GM23338 (cell line): Measurements from ENCODE around the gene CTNNA3. TPM values are rescaled to one million over a fixed set of nuclear protein-coding genes. Genes with fewer than 3 reads are reported as not detected.

Experiments
- ATAC-seq: fragments of 200-7000 bp; cut with Tn5 transposase; 3 replicates; pipeline ENCODE4 v1.9.1; 2020
- DNase-seq: peaks from one replicate; pipeline ENCODE4 v3.0.0-alpha.2; 2015; ENCODE audit warnings: low spot score
- H2AFZ ChIP-seq: fragments of 200-600 bp; sonication (generic); 2 replicates; pipeline ENCODE4 v1.8.0; 2016; ENCODE audit warnings: antibody characterized with exemption, mild to moderate bottlenecking, moderate library complexity
- H3F3A ChIP-seq: fragments of 200-600 bp; sonication (generic); replicated peaks from 2 replicates; pipeline ENCODE4 v1.8.0; 2017; ENCODE audit warnings: antibody characterized with exemption, mixed run types, low read depth
- H3K27ac ChIP-seq: fragments of 200-600 bp; sonication (generic); 2 replicates; pipeline ENCODE4 v1.6.1; 2016; ENCODE audit warnings: low read depth
- H3K27me3 ChIP-seq: fragments of 200-600 bp; sonication (generic); 2 replicates; pipeline ENCODE4 v1.8.0; 2016; ENCODE audit warnings: mild to moderate bottlenecking, mixed run types, moderate library complexity; ENCODE audit not compliant: insufficient read depth
- H3K36me3 ChIP-seq: fragments of 200-600 bp; sonication (generic); 2 replicates; pipeline ENCODE4 v1.8.0; 2016; ENCODE audit warnings: mild to moderate bottlenecking; ENCODE audit not compliant: insufficient read depth
- H3K4me1 ChIP-seq: fragments of 200-600 bp; sonication (generic); 2 replicates; pipeline ENCODE4 v1.8.0; 2016; ENCODE audit warnings: mild to moderate bottlenecking, moderate library complexity; ENCODE audit not compliant: insufficient read depth
- H3K4me2 ChIP-seq: fragments of 200-600 bp; sonication (generic); 2 replicates; pipeline ENCODE4 v1.7.1; 2017; ENCODE audit warnings: mixed run types
- H3K4me3 ChIP-seq: fragments of 200-600 bp; sonication (generic); 2 replicates; pipeline ENCODE4 v1.6.1; 2016; ENCODE audit warnings: mixed run types
- H3K79me2 ChIP-seq: fragments of 200-600 bp; sonication (generic); replicated peaks from 2 replicates; pipeline ENCODE4 v1.8.0; 2017; ENCODE audit warnings: mild to moderate bottlenecking; ENCODE audit not compliant: insufficient read depth
- H3K9me2 ChIP-seq: fragments of 200-600 bp; sonication (generic); 2 replicates; pipeline ENCODE4 v1.8.0; 2017; ENCODE audit not compliant: insufficient read depth
- H4K20me1 ChIP-seq: fragments of 200-600 bp; sonication (generic); replicated peaks from 2 replicates; pipeline ENCODE4 v1.8.0; 2017; ENCODE audit warnings: mild to moderate bottlenecking; ENCODE audit not compliant: insufficient read depth
- H3K27ac Mint-ChIP-seq: 2 replicates; pipeline ENCODE4 v1.8.0; 2020; ENCODE audit warnings: inconsistent platforms, mild to moderate bottlenecking, moderate library complexity, mixed read lengths
- H3K27me3 Mint-ChIP-seq: 3 replicates; pipeline ENCODE4 v1.8.0; 2022; ENCODE audit warnings: low read depth, mild to moderate bottlenecking, moderate library complexity, mixed read lengths, inconsistent platforms; ENCODE audit not compliant: insufficient read depth, poor library complexity
- H3K36me3 Mint-ChIP-seq: 3 replicates; pipeline ENCODE4 v1.8.0; 2021; ENCODE audit warnings: low read depth, mild to moderate bottlenecking, inconsistent platforms, moderate library complexity, mixed read lengths
- H3K4me1 Mint-ChIP-seq: 3 replicates; pipeline ENCODE4 v1.8.0; 2020; ENCODE audit warnings: mild to moderate bottlenecking, inconsistent platforms, mixed read lengths
- H3K4me3 Mint-ChIP-seq: 3 replicates; pipeline ENCODE4 v1.8.0; 2021; ENCODE audit warnings: moderate library complexity, mild to moderate bottlenecking, inconsistent platforms, mixed read lengths
- H3K9me3 Mint-ChIP-seq: 3 replicates; pipeline ENCODE4 v1.8.0; 2020; ENCODE audit warnings: moderate library complexity, mild to moderate bottlenecking, inconsistent platforms, mixed read lengths
- CREB1 ChIP-seq: fragments of 250-450 bp; sonication (Bioruptor Pico); IDR thresholded peaks from 2 replicates; pipeline ENCODE4 v1.5.0; 2020; ENCODE audit warnings: low read depth, mild to moderate bottlenecking, moderate library complexity
- EZH2 ChIP-seq: fragments of 200-600 bp; sonication (generic); IDR thresholded peaks from one replicate; pipeline ENCODE4 v1.8.0; 2017; ENCODE audit warnings: antibody characterized with exemption, mild to moderate bottlenecking, low read depth; ENCODE audit not compliant: unreplicated experiment
- EZH2phosphoT487 ChIP-seq: fragments of 200-600 bp; sonication (generic); IDR thresholded peaks from one replicate; pipeline ENCODE4 v1.8.1; 2018; ENCODE audit warnings: antibody characterized with exemption; ENCODE audit not compliant: unreplicated experiment
- JUNB ChIP-seq: IDR thresholded peaks from one replicate; pipeline ENCODE4 v1.6.1; 2016; ENCODE audit warnings: antibody characterized with exemption; ENCODE audit not compliant: unreplicated experiment
- NANOG ChIP-seq: IDR thresholded peaks from 2 replicates; pipeline ENCODE4 v1.6.1; 2016; ENCODE audit warnings: antibody characterized with exemption, borderline replicate concordance
- POLR2AphosphoS5 ChIP-seq: IDR thresholded peaks from 2 replicates; pipeline ENCODE4 v1.6.1; 2016; ENCODE audit warnings: antibody characterized with exemption, low read depth
- REST ChIP-seq: IDR thresholded peaks from one replicate; pipeline ENCODE4 v1.6.1; 2018; ENCODE audit warnings: antibody characterized with exemption; ENCODE audit not compliant: unreplicated experiment
- STAT1 ChIP-seq: IDR thresholded peaks from one replicate; pipeline ENCODE4 v1.6.1; 2016; ENCODE audit warnings: antibody characterized with exemption; ENCODE audit not compliant: unreplicated experiment
- ZNF114 ChIP-seq: fragments of 250-450 bp; sonication (Bioruptor Pico); IDR thresholded peaks from 2 replicates; pipeline ENCODE4 v1.5.0; 2020; ENCODE audit warnings: mild to moderate bottlenecking, moderate library complexity
- ZNF331 ChIP-seq: fragments of 250-450 bp; sonication (Bioruptor Pico); IDR thresholded peaks from 2 replicates; pipeline ENCODE4 v1.5.0; 2020; ENCODE audit warnings: low read depth, mild to moderate bottlenecking, moderate library complexity
- polyA plus RNA-seq: library from polyadenylated mRNA; unstranded; fragments of >200 nt; fragmentation: Nextera tagmentation; extraction: Ambion mirVana; gene quantifications from 2 replicates; pipeline ENCODE4 v1.2.1, GENCODE V29; 2016
- total RNA-seq: library from RNA; depleted of rRNA; stranded (reverse); fragments of >200 nt; shearing (Covaris generic); gene quantifications from 2 replicates; pipeline ENCODE4 v1.2.3, GENCODE V29; 2014
- TF ChIP-seq, protein P1 (sequence below): IDR thresholded peaks from 2 replicates; pipeline ENCODE4 v1.6.1; 2016; ENCODE audit warnings: antibody characterized with exemption
- TF ChIP-seq, protein P2 (sequence below): fragments of 250-450 bp; sonication (Bioruptor Pico); IDR thresholded peaks from 2 replicates; pipeline ENCODE4 v1.5.0; 2020; ENCODE audit warnings: mild to moderate bottlenecking, moderate library complexity
- TF ChIP-seq, protein P3 (sequence below), 2 experiments: fragments of 200-600 bp in 1 of 2; sonication (generic) in 1 of 2; conservative IDR thresholded peaks; 2 replicates each; pipeline versions ENCODE4 v1.5.1 to v1.6.1; 2016 to 2017; ENCODE audit warnings: antibody characterized with exemption in 2 of 2, low read depth in 2 of 2, mild to moderate bottlenecking in 2 of 2, moderate library complexity in 1 of 2

The CTNNA3 gene
- total and polyA plus RNA-seq, 2 experiments from 2014 or later, result 0.71 to 3.3 TPM

DNA sequence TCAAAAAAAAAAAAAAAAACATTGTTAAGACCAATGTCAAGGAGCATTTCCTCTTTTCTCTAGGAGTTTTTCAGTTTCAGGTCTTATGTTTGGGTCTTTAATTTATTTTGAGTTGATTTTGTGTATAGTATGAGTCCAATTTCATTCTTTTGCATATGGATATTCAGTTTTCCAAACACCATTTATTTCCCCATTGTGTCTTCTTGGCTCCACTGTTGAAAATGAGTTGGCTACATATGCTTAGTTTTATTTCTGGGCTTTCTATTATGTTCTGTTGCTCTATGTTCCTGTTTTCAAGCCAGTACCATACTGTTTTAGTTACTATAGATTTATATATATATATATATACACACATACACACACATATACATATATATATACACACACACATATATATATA is 1506.7 kb downstream of the CTNNA3 start:
- no peaks in the 10 kb centered on the region for H3K9me2 ChIP-seq
- H2AFZ ChIP-seq, result no peak overlapping the region
- no peaks in the 10 kb centered on the region for H3K27me3 ChIP-seq
- no peaks in the 10 kb centered on the region for H3K4me1 ChIP-seq
- no peak overlapping the region for H3K4me3 Mint-ChIP-seq
- no peak overlapping the region for H3K27ac Mint-ChIP-seq
- H3K9me3 Mint-ChIP-seq, result no peaks in the 10 kb centered on the region
- H3F3A ChIP-seq, result no peaks in the 10 kb centered on the region
- H3K36me3 ChIP-seq, result no peaks in the 10 kb centered on the region
- no peaks in the 10 kb centered on the region for H3K36me3 Mint-ChIP-seq
- H3K27me3 Mint-ChIP-seq, result no peaks in the 10 kb centered on the region
- H3K4me1 Mint-ChIP-seq, result no peaks in the 10 kb centered on the region
- no peaks in the 10 kb centered on the region for H4K20me1 ChIP-seq
- no peak for DNase-seq
- no peaks in the 10 kb centered on the region for H3K79me2 ChIP-seq
- TF ChIP-seq, protein P1, sequence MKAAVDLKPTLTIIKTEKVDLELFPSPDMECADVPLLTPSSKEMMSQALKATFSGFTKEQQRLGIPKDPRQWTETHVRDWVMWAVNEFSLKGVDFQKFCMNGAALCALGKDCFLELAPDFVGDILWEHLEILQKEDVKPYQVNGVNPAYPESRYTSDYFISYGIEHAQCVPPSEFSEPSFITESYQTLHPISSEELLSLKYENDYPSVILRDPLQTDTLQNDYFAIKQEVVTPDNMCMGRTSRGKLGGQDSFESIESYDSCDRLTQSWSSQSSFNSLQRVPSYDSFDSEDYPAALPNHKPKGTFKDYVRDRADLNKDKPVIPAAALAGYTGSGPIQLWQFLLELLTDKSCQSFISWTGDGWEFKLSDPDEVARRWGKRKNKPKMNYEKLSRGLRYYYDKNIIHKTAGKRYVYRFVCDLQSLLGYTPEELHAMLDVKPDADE, result no peak
- TF ChIP-seq CREB1 (CRISPR knock-in tag), result no peak
- no peak for TF ChIP-seq STAT1
- TF ChIP-seq JUNB, result no peak
- TF ChIP-seq REST, result no peak
- TF ChIP-seq, protein P2, sequence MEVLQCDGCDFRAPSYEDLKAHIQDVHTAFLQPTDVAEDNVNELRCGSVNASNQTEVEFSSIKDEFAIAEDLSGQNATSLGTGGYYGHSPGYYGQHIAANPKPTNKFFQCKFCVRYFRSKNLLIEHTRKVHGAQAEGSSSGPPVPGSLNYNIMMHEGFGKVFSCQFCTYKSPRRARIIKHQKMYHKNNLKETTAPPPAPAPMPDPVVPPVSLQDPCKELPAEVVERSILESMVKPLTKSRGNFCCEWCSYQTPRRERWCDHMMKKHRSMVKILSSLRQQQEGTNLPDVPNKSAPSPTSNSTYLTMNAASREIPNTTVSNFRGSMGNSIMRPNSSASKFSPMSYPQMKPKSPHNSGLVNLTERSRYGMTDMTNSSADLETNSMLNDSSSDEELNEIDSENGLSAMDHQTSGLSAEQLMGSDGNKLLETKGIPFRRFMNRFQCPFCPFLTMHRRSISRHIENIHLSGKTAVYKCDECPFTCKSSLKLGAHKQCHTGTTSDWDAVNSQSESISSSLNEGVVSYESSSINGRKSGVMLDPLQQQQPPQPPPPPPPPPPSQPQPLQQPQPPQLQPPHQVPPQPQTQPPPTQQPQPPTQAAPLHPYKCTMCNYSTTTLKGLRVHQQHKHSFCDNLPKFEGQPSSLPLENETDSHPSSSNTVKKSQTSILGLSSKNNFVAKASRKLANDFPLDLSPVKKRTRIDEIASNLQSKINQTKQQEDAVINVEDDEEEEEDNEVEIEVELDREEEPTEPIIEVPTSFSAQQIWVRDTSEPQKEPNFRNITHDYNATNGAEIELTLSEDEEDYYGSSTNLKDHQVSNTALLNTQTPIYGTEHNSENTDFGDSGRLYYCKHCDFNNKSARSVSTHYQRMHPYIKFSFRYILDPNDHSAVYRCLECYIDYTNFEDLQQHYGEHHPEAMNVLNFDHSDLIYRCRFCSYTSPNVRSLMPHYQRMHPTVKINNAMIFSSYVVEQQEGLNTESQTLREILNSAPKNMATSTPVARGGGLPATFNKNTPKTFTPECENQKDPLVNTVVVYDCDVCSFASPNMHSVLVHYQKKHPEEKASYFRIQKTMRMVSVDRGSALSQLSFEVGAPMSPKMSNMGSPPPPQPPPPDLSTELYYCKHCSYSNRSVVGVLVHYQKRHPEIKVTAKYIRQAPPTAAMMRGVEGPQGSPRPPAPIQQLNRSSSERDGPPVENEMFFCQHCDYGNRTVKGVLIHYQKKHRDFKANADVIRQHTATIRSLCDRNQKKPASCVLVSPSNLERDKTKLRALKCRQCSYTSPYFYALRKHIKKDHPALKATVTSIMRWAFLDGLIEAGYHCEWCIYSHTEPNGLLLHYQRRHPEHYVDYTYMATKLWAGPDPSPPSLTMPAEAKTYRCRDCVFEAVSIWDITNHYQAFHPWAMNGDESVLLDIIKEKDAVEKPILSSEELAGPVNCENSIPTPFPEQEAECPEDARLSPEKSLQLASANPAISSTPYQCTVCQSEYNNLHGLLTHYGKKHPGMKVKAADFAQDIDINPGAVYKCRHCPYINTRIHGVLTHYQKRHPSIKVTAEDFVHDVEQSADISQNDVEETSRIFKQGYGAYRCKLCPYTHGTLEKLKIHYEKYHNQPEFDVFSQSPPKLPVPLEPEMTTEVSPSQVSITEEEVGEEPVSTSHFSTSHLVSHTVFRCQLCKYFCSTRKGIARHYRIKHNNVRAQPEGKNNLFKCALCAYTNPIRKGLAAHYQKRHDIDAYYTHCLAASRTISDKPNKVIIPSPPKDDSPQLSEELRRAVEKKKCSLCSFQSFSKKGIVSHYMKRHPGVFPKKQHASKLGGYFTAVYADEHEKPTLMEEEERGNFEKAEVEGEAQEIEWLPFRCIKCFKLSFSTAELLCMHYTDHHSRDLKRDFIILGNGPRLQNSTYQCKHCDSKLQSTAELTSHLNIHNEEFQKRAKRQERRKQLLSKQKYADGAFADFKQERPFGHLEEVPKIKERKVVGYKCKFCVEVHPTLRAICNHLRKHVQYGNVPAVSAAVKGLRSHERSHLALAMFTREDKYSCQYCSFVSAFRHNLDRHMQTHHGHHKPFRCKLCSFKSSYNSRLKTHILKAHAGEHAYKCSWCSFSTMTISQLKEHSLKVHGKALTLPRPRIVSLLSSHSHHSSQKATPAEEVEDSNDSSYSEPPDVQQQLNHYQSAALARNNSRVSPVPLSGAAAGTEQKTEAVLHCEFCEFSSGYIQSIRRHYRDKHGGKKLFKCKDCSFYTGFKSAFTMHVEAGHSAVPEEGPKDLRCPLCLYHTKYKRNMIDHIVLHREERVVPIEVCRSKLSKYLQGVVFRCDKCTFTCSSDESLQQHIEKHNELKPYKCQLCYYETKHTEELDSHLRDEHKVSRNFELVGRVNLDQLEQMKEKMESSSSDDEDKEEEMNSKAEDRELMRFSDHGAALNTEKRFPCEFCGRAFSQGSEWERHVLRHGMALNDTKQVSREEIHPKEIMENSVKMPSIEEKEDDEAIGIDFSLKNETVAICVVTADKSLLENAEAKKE (CRISPR knock-in tag), result no peak
- TF ChIP-seq, protein P3, sequence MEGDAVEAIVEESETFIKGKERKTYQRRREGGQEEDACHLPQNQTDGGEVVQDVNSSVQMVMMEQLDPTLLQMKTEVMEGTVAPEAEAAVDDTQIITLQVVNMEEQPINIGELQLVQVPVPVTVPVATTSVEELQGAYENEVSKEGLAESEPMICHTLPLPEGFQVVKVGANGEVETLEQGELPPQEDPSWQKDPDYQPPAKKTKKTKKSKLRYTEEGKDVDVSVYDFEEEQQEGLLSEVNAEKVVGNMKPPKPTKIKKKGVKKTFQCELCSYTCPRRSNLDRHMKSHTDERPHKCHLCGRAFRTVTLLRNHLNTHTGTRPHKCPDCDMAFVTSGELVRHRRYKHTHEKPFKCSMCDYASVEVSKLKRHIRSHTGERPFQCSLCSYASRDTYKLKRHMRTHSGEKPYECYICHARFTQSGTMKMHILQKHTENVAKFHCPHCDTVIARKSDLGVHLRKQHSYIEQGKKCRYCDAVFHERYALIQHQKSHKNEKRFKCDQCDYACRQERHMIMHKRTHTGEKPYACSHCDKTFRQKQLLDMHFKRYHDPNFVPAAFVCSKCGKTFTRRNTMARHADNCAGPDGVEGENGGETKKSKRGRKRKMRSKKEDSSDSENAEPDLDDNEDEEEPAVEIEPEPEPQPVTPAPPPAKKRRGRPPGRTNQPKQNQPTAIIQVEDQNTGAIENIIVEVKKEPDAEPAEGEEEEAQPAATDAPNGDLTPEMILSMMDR (conservative IDR thresholded peaks at IDR 0.05; ENCODE audit: low read depth in 2 of 2), result no peak
- no peak for TF ChIP-seq NANOG
- TF ChIP-seq POLR2AphosphoS5, result no peak
- TF ChIP-seq ZNF331 (CRISPR knock-in tag), result no peak
- TF ChIP-seq EZH2, result no peak
- no peak for TF ChIP-seq EZH2phosphoT487
- TF ChIP-seq ZNF114 (CRISPR knock-in tag), result no peak
- no peak for ATAC-seq
- no peak overlapping the region for H3K27ac ChIP-seq
- no peak overlapping the region for H3K4me3 ChIP-seq
- no peak overlapping the region for H3K4me2 ChIP-seq
